KMS-11 (cell line): Measurements from ENCODE around the gene IL17RB.

Experiments used
- H2AFZ ChIP-seq: fragments of 200-600 bp; sonication (generic); 2 replicates; pipeline ENCODE4 v1.6.1; 2016; ENCODE audit warnings: antibody characterized with exemption, mixed run types, low read depth
- H3K27ac ChIP-seq: fragments of 200-600 bp; sonication (generic); 2 replicates; pipeline ENCODE4 v1.6.1; 2016; ENCODE audit warnings: mild to moderate bottlenecking, mixed run types
- H3K27me3 ChIP-seq: fragments of 200-600 bp; sonication (generic); 2 replicates; pipeline ENCODE4 v1.6.1; 2017; ENCODE audit warnings: mild to moderate bottlenecking, low read depth, mixed run types, moderate library complexity; ENCODE audit not compliant: insufficient read depth
- H3K36me3 ChIP-seq: fragments of 200-600 bp; sonication (generic); 2 replicates; pipeline ENCODE4 v1.6.1; 2017; ENCODE audit warnings: mild to moderate bottlenecking, mixed run types; ENCODE audit not compliant: insufficient read depth
- H3K4me1 ChIP-seq: fragments of 200-600 bp; sonication (generic); 2 replicates; pipeline ENCODE4 v1.6.1; 2016; ENCODE audit warnings: mild to moderate bottlenecking, low read depth, mixed run types; ENCODE audit not compliant: poor library complexity, severe bottlenecking
- H3K4me2 ChIP-seq: fragments of 200-600 bp; sonication (generic); 2 replicates; pipeline ENCODE4 v1.7.0; 2016; ENCODE audit warnings: mild to moderate bottlenecking, mixed run types
- H3K4me3 ChIP-seq: fragments of 200-600 bp; sonication (generic); IDR thresholded peaks from 2 replicates; pipeline ENCODE4 v1.6.1; 2017; ENCODE audit warnings: low read depth, low read length, mixed read lengths; ENCODE audit not compliant: insufficient read depth
- H3K79me2 ChIP-seq: fragments of 200-600 bp; sonication (generic); 2 replicates; pipeline ENCODE4 v1.6.1; 2016; ENCODE audit warnings: low read depth, mixed run types; ENCODE audit not compliant: insufficient read depth
- H3K9ac ChIP-seq: fragments of 200-600 bp; sonication (generic); 2 replicates; pipeline ENCODE4 v1.6.1; 2016; ENCODE audit warnings: mild to moderate bottlenecking, mixed run types
- H4K20me1 ChIP-seq: fragments of 200-600 bp; sonication (generic); 2 replicates; pipeline ENCODE4 v1.6.1; 2016; ENCODE audit warnings: mild to moderate bottlenecking, mixed run types; ENCODE audit not compliant: insufficient read depth
- CTCF ChIP-seq: fragments of 200-600 bp; sonication (generic); conservative IDR thresholded peaks from 2 replicates; pipeline ENCODE4 v1.6.1; 2017; ENCODE audit warnings: low read depth, mild to moderate bottlenecking, antibody characterized with exemption, low read length, moderate library complexity, mixed read lengths

The IL17RB gene

GRCh38 chr3:53812434-53812833 lies 33.9 kb upstream of the IL17RB start:
- no peaks in the 10 kb centered on the region for H4K20me1 ChIP-seq
- no peaks in the 10 kb centered on the region for H3K36me3 ChIP-seq
- no peak overlapping the region for H3K4me3 ChIP-seq
- H3K9ac ChIP-seq: no peak overlapping the region
- H3K27ac ChIP-seq: no peak overlapping the region
- no peaks in the 10 kb centered on the region for H3K4me1 ChIP-seq
- no peaks in the 10 kb centered on the region for H3K27me3 ChIP-seq
- no peaks in the 10 kb centered on the region for H3K79me2 ChIP-seq
- no peak for TF ChIP-seq CTCF
- no peak overlapping the region for H3K4me2 ChIP-seq
- no peak overlapping the region for H2AFZ ChIP-seq

GRCh38 chr3:53813229-53813628 lies 33.1 kb upstream of the IL17RB start:
- no peaks in the 10 kb centered on the region for H3K36me3 ChIP-seq
- no peak for TF ChIP-seq CTCF

GRCh38 chr3:53813876-53814275 lies 32.5 kb upstream of the IL17RB start:
- Histone ChIP-seq H2AFZ (no peak overlapping the region), H3K4me2 (no peak overlapping the region)
- no peak for TF ChIP-seq CTCF

More at GRCh38 chr3:53813229-53813628, 33.1 kb upstream of the IL17RB start:
- no peaks in the 10 kb centered on the region for H3K4me1 ChIP-seq
- H4K20me1 ChIP-seq: no peaks in the 10 kb centered on the region
- H3K27ac ChIP-seq: no peak overlapping the region
- H3K4me2 ChIP-seq: no peak overlapping the region
- H3K4me3 ChIP-seq: no peak overlapping the region
- H3K27me3 ChIP-seq: no peaks in the 10 kb centered on the region
- H2AFZ ChIP-seq: no peak overlapping the region
- no peaks in the 10 kb centered on the region for H3K79me2 ChIP-seq
- H3K9ac ChIP-seq: no peak overlapping the region

GRCh38 chr3:53815067-53815466 lies 31.3 kb upstream of the IL17RB start:
- no peak overlapping the region for H3K4me2 ChIP-seq
- no peak overlapping the region for H3K27ac ChIP-seq
- H3K36me3 ChIP-seq: no peaks in the 10 kb centered on the region
- no peaks in the 10 kb centered on the region for H3K79me2 ChIP-seq
- TF ChIP-seq CTCF: no peak
- H3K4me1 ChIP-seq: no peaks in the 10 kb centered on the region
- H4K20me1 ChIP-seq: no peaks in the 10 kb centered on the region
- H3K4me3 ChIP-seq: no peak overlapping the region
- no peak overlapping the region for H3K9ac ChIP-seq
- no peak overlapping the region for H2AFZ ChIP-seq
- H3K27me3 ChIP-seq: no peaks in the 10 kb centered on the region

More at GRCh38 chr3:53813876-53814275, 32.5 kb upstream of the IL17RB start:
- Histone ChIP-seq H3K4me3 (no peak overlapping the region), H3K27me3 (no peaks in the 10 kb centered on the region), H3K36me3 (no peaks in the 10 kb centered on the region), H3K4me1 (no peaks in the 10 kb centered on the region), H3K27ac (no peak overlapping the region), H4K20me1 (no peaks in the 10 kb centered on the region), H3K79me2 (no peaks in the 10 kb centered on the region), H3K9ac (no peak overlapping the region)
